ENCODE data around the gene STH. TPM values are rescaled to one million over a fixed set of nuclear protein-coding genes. Genes with fewer than 3 reads are reported as not detected.

The STH gene
- total and polyA plus RNA-seq, 2 of the 4 experiments (the other 2 are of a cell fraction): not detected

DNA sequence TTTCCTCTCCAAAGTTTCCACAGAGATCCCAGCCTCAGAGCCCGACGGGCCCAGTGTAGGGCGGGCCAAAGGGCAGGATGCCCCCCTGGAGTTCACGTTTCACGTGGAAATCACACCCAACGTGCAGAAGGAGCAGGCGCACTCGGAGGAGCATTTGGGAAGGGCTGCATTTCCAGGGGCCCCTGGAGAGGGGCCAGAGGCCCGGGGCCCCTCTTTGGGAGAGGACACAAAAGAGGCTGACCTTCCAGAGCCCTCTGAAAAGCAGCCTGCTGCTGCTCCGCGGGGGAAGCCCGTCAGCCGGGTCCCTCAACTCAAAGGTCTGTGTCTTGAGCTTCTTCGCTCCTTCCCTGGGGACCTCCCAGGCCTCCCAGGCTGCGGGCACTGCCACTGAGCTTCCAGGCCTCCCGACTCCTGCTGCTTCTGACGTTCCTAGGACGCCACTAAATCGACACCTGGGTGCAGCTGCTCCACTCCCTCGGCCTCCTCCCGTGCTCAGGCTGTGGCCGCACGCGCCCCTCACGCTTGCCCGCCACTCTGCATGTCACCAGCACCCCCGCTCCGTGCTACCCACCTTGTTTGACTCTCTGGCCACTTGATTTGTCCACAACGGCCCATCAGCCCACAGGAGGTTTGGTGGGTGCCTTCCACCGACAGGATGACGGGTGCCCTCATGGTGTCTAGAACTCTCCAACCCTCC is 15.3 kb upstream of the STH start:
- no TSS peak for BruUV-seq (replicated peaks)
- no peak overlapping the region for H3K27ac ChIP-seq (ENCODE audit: insufficient read depth, low read length)
- H2AFZ ChIP-seq (replicated peaks; ENCODE audit: low read length, poor library complexity): no peak overlapping the region
- no peaks in the 10 kb centered on the region; the same call in 1 of the 2 replicates for H4K20me1 ChIP-seq (ENCODE audit: insufficient read depth, low read length)
- no peaks in the 10 kb centered on the region for H3K4me1 ChIP-seq (ENCODE audit: control insufficient read depth, insufficient read depth, low read length)
- H2BK120ac ChIP-seq (ENCODE audit: low read depth, low read length): no peak overlapping the region
- TF ChIP-seq POLR2A (IDR thresholded peaks at IDR 0.05; ENCODE audit: low read depth, low read length) (no peak), MAZ (IDR thresholded peaks at IDR 0.05; ENCODE audit: borderline replicate concordance, low read depth, low read length) (no peak), RFX5 (IDR thresholded peaks at IDR 0.05; ENCODE audit: low read depth, low read length) (no peak), CHD1 (IDR thresholded peaks at IDR 0.05; ENCODE audit: low read depth, low read length) (no peak), NFE2L2 (IDR thresholded peaks at IDR 0.05; ENCODE audit: low read depth, low read length) (no peak), RCOR1 (IDR thresholded peaks at IDR 0.05; ENCODE audit: insufficient replicate concordance, low read length) (no peak)
- TF ChIP-seq, protein P1, sequence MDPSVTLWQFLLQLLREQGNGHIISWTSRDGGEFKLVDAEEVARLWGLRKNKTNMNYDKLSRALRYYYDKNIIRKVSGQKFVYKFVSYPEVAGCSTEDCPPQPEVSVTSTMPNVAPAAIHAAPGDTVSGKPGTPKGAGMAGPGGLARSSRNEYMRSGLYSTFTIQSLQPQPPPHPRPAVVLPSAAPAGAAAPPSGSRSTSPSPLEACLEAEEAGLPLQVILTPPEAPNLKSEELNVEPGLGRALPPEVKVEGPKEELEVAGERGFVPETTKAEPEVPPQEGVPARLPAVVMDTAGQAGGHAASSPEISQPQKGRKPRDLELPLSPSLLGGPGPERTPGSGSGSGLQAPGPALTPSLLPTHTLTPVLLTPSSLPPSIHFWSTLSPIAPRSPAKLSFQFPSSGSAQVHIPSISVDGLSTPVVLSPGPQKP (IDR thresholded peaks at IDR 0.05; ENCODE audit: borderline replicate concordance, low read depth, low read length): no peak
- TF ChIP-seq, protein P2, sequence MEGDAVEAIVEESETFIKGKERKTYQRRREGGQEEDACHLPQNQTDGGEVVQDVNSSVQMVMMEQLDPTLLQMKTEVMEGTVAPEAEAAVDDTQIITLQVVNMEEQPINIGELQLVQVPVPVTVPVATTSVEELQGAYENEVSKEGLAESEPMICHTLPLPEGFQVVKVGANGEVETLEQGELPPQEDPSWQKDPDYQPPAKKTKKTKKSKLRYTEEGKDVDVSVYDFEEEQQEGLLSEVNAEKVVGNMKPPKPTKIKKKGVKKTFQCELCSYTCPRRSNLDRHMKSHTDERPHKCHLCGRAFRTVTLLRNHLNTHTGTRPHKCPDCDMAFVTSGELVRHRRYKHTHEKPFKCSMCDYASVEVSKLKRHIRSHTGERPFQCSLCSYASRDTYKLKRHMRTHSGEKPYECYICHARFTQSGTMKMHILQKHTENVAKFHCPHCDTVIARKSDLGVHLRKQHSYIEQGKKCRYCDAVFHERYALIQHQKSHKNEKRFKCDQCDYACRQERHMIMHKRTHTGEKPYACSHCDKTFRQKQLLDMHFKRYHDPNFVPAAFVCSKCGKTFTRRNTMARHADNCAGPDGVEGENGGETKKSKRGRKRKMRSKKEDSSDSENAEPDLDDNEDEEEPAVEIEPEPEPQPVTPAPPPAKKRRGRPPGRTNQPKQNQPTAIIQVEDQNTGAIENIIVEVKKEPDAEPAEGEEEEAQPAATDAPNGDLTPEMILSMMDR (conservative IDR thresholded peaks at IDR 0.05; ENCODE audit: low read depth, low read length): no peak
- H4K5ac ChIP-seq (ENCODE audit: low read depth, low read length): no peak overlapping the region
- WGBS, 2 experiments (ENCODE audit: extremely low coverage in 2 of 2, insufficient read length in 1 of 2): 49% methylated on average over 18 of the region's 31 CpGs; no CpG with 5 or more reads in 1 of the 2 experiments
- ChIA-PET CTCF (no interaction called here), POLR2A (ENCODE audit: unreplicated experiment) (no interaction called here)
- H4K8ac ChIP-seq (ENCODE audit: low read depth in 2 of 2, low read length in 2 of 2): no peak overlapping the region
- in situ Hi-C loops (cut with MboI; ENCODE audit: low sequenced_read_pairs) (no loop called here), dilution Hi-C loops (cut with HindIII; ENCODE audit: low sequenced_read_pairs, unreplicated experiment) (no loop called here), intact Hi-C loops (cut with micrococcal nuclease) (no loop called here)
- no peak overlapping the region for H2BK15ac ChIP-seq (ENCODE audit: low read depth, low read length)
- H3K18ac ChIP-seq (ENCODE audit: low read depth, low read length): no peak overlapping the region
- peaks cover 56% of the 10 kb centered on the region for H3K27me3 ChIP-seq (ENCODE audit: control insufficient read depth, insufficient read depth, low read length)
- H2BK20ac ChIP-seq (ENCODE audit: low read depth, low read length): no peak overlapping the region
- H3K14ac ChIP-seq (replicated peaks; ENCODE audit: low read depth, low read length): no peak overlapping the region
- no peaks in the 10 kb centered on the region for H3K79me1 ChIP-seq (ENCODE audit: low read depth in 1 of 2, low read length in 2 of 2)
- ATAC-seq (ENCODE audit: low read depth): no peak
- no peak overlapping the region for H3K4me2 ChIP-seq (ENCODE audit: low read depth, low read length)
- no peak overlapping the region for H3K9ac ChIP-seq (ENCODE audit: low read depth, low read length)
- H3K23ac ChIP-seq (ENCODE audit: low read depth, low read length): no peak overlapping the region
- H2AK9ac ChIP-seq (replicated peaks; ENCODE audit: low read depth, low read length, poor library complexity): no peak overlapping the region
- no peaks in the 10 kb centered on the region for H3K9me1 ChIP-seq (ENCODE audit: insufficient read depth, low read length)
- no peak overlapping the region for H3K56ac ChIP-seq (ENCODE audit: extremely low read depth, insufficient read depth, low read length)
- no peak overlapping the region for H4K91ac ChIP-seq (ENCODE audit: insufficient read depth, low read depth, low read length)
- H3K4me3 ChIP-seq (ENCODE audit: insufficient read depth, low read depth, low read length): no peak overlapping the region
- no peak overlapping the region for H2AK5ac ChIP-seq (ENCODE audit: low read depth, low read length)
- H3K4ac ChIP-seq (ENCODE audit: low read depth, low read length): no peak overlapping the region
- no peak overlapping the region for H2BK5ac ChIP-seq (ENCODE audit: low read depth, low read length, poor library complexity, severe bottlenecking)
- no peaks in the 10 kb centered on the region for H3K9me3 ChIP-seq (ENCODE audit: control insufficient read depth, insufficient read depth, low read length)
- DNase-seq: no peak
- H3K36me3 ChIP-seq (ENCODE audit: control insufficient read depth, insufficient read depth, low read length): no peaks in the 10 kb centered on the region

Data from IMR-90 (cell line).